SKM-1 treated with dmso at 0.1 percent for 144 hours (cell line): Measurements from ENCODE around the gene S100A7A.
A peak's percentile ranks its signal among the peaks of the same experiment; 100 is the strongest.
"Not testable (repeated sequence)": the region's sequence is repeated elsewhere in the genome, so short reads cannot be mapped to it uniquely, and the experiment has no call there.

ENCODE experiments used
- DNase-seq: peaks from one replicate; lab custom pipeline; 2025; ENCODE audit not compliant: unreplicated experiment; lab: John Stamatoyannopoulos, UW

The S100A7A gene

GRCh38 chr1:153422450-153423068 is 6.2 kb downstream of the S100A7A start:
- DNase-seq: peak; percentile 18

- no peak for DNase-seq
Observed at GRCh38 chr1:153426809-153427208, 10.5 kb downstream of the S100A7A start.

GRCh38 chr1:153428073-153428638 is 11.8 kb downstream of the S100A7A start:
- no peak for DNase-seq

- no peak for DNase-seq
Observed at GRCh38 chr1:153428791-153429190, 12.5 kb downstream of the S100A7A start.

- no peak for DNase-seq
Observed at GRCh38 chr1:153429266-153430165, 13.2 kb downstream of the S100A7A start.

- no peak for DNase-seq
Observed at GRCh38 chr1:153430166-153430553, 13.8 kb downstream of the S100A7A start.

- no peak for DNase-seq
Observed at GRCh38 chr1:153430561-153430960, 14.2 kb downstream of the S100A7A start.

GRCh38 chr1:153431002-153431401 is 14.7 kb downstream of the S100A7A start:
- no peak for DNase-seq

- DNase-seq: no peak
Observed at GRCh38 chr1:153431427-153431826, 15.1 kb downstream of the S100A7A start.

GRCh38 chr1:153431928-153432327 is 15.6 kb downstream of the S100A7A start:
- no peak for DNase-seq

- no peak for DNase-seq
Observed at GRCh38 chr1:153432874-153433681, 16.8 kb downstream of the S100A7A start.

GRCh38 chr1:153434746-153435455 is 18.6 kb downstream of the S100A7A start:
- no peak for DNase-seq

GRCh38 chr1:153437236-153437635 is 20.9 kb downstream of the S100A7A start:
- no peak for DNase-seq

GRCh38 chr1:153438599-153438998 is 22.3 kb downstream of the S100A7A start:
- DNase-seq: no peak

- no peak for DNase-seq
Observed at GRCh38 chr1:153439273-153439672, 23.0 kb downstream of the S100A7A start.

GRCh38 chr1:153441238-153441755 is 25.0 kb downstream of the S100A7A start:
- no peak for DNase-seq

- DNase-seq: no peak
Observed at GRCh38 chr1:153443486-153443885, 27.2 kb downstream of the S100A7A start.

GRCh38 chr1:153444078-153444477 is 27.8 kb downstream of the S100A7A start:
- DNase-seq: no peak

- DNase-seq: no peak
Observed at GRCh38 chr1:153447498-153448170, 31.3 kb downstream of the S100A7A start.

GRCh38 chr1:153448851-153449250 is 32.5 kb downstream of the S100A7A start:
- DNase-seq: not testable (repeated sequence)
